Muscle layer of duodenum (tissue), 2 donors: ENCODE results near the gene C17orf113.

Source experiments
- H3K27ac ChIP-seq: one replicate; pipeline ENCODE4 v1.7.0; 2013; ENCODE audit warnings: mild to moderate bottlenecking, low read length
- H3K27me3 ChIP-seq: one replicate; pipeline ENCODE4 v1.7.0; 2013; ENCODE audit warnings: low read depth, mild to moderate bottlenecking, control low read depth, low read length
- H3K36me3 ChIP-seq, 2 donors: one replicate each; pipeline ENCODE4 v1.7.0; 2013; ENCODE audit warnings: low read length in 2 of 2, control low read depth in 1 of 2, mild to moderate bottlenecking in 1 of 2; ENCODE audit not compliant: insufficient read depth in 2 of 2, control insufficient read depth in 1 of 2
- H3K4me1 ChIP-seq, 2 donors: one replicate each; pipeline ENCODE4 v1.7.0; 2013; ENCODE audit warnings: low read length in 2 of 2, mild to moderate bottlenecking in 2 of 2, control low read depth in 1 of 2, moderate library complexity in 1 of 2; ENCODE audit not compliant: insufficient read depth in 2 of 2, control insufficient read depth in 1 of 2
- H3K4me3 ChIP-seq, 2 donors: one replicate each; pipeline ENCODE4 v1.7.0; 2013; ENCODE audit warnings: low read length in 2 of 2, low read depth in 1 of 2, mild to moderate bottlenecking in 1 of 2
- H3K9me3 ChIP-seq, 2 donors: one replicate each; pipeline ENCODE4 v1.7.0; 2013; ENCODE audit warnings: low read length in 2 of 2, control low read depth in 1 of 2, mild to moderate bottlenecking in 1 of 2; ENCODE audit not compliant: control insufficient read depth in 1 of 2
- donor health status: healthy.

The C17orf113 gene

GRCh38 chr17:42067371-42068091 is 17.1 kb upstream of the C17orf113 start:
- H3K27ac ChIP-seq, result no peak overlapping the region

GRCh38 chr17:42065201-42065600 is 14.8 kb upstream of the C17orf113 start:
- H3K27ac ChIP-seq, result no peak overlapping the region
- H3K4me1 ChIP-seq, result no peaks in the 10 kb centered on the region
- no peaks in the 10 kb centered on the region for H3K36me3 ChIP-seq
- no peaks in the 10 kb centered on the region for H3K27me3 ChIP-seq
- no peak overlapping the region for H3K4me3 ChIP-seq
- H3K9me3 ChIP-seq, result no peaks in the 10 kb centered on the region

More at GRCh38 chr17:42067371-42068091, 17.1 kb upstream of the C17orf113 start:
- Histone ChIP-seq H3K36me3 (no peaks in the 10 kb centered on the region), H3K4me1 (peaks cover 0 to 12% of the 10 kb centered on the region in 2 donors), H3K27me3 (peaks cover 13% of the 10 kb centered on the region), H3K4me3 (no peak overlapping the region), H3K9me3 (no peaks in the 10 kb centered on the region)

GRCh38 chr17:42062681-42063080 is 12.3 kb upstream of the C17orf113 start:
- H3K27ac ChIP-seq, result no peak overlapping the region
- H3K27me3 ChIP-seq, result no peaks in the 10 kb centered on the region
- no peak overlapping the region for H3K4me3 ChIP-seq
- H3K9me3 ChIP-seq, result no peaks in the 10 kb centered on the region
- H3K36me3 ChIP-seq, result no peaks in the 10 kb centered on the region
- H3K4me1 ChIP-seq, result no peaks in the 10 kb centered on the region

GRCh38 chr17:42061646-42062487 is 11.5 kb upstream of the C17orf113 start:
- Histone ChIP-seq H3K27ac (no peak overlapping the region), H3K36me3 (no peaks in the 10 kb centered on the region), H3K27me3 (no peaks in the 10 kb centered on the region), H3K9me3 (no peaks in the 10 kb centered on the region), H3K4me3 (no peak overlapping the region), H3K4me1 (no peaks in the 10 kb centered on the region)

- H3K27ac ChIP-seq, result no peak overlapping the region
- H3K4me1 ChIP-seq, result no peaks in the 10 kb centered on the region
- no peaks in the 10 kb centered on the region for H3K9me3 ChIP-seq
- no peak overlapping the region for H3K4me3 ChIP-seq
- H3K36me3 ChIP-seq, result no peaks in the 10 kb centered on the region
- H3K27me3 ChIP-seq, result no peaks in the 10 kb centered on the region
These were observed 9.8 kb upstream of the C17orf113 start for GRCh38 chr17:42060231-42060630.

- no peak overlapping the region for H3K4me3 ChIP-seq
- H3K27ac ChIP-seq, result no peak overlapping the region
- H3K4me1 ChIP-seq, result no peaks in the 10 kb centered on the region
- H3K36me3 ChIP-seq, result no peaks in the 10 kb centered on the region
- H3K27me3 ChIP-seq, result no peaks in the 10 kb centered on the region
- H3K9me3 ChIP-seq, result no peaks in the 10 kb centered on the region
These were observed 9.4 kb upstream of the C17orf113 start for GRCh38 chr17:42059815-42060214.

GRCh38 chr17:42058063-42058462 is 7.7 kb upstream of the C17orf113 start:
- Histone ChIP-seq H3K27ac (no peak overlapping the region), H3K36me3 (no peaks in the 10 kb centered on the region), H3K4me1 (no peaks in the 10 kb centered on the region), H3K9me3 (no peaks in the 10 kb centered on the region), H3K27me3 (peaks cover 6% of the 10 kb centered on the region), H3K4me3 (no peak overlapping the region)

- H3K36me3 ChIP-seq, result no peaks in the 10 kb centered on the region
- peaks cover 6% of the 10 kb centered on the region for H3K27me3 ChIP-seq
These were observed 6.2 kb upstream of the C17orf113 start for GRCh38 chr17:42056635-42057034.

GRCh38 chr17:42055496-42055895 is 5.1 kb upstream of the C17orf113 start:
- H3K4me3 ChIP-seq, result no peak overlapping the region
- H3K27me3 ChIP-seq, result peaks cover 6% of the 10 kb centered on the region
- H3K4me1 ChIP-seq, result no peaks in the 10 kb centered on the region
- no peaks in the 10 kb centered on the region for H3K36me3 ChIP-seq
- no peak overlapping the region for H3K27ac ChIP-seq
- no peaks in the 10 kb centered on the region for H3K9me3 ChIP-seq

More at GRCh38 chr17:42056635-42057034, 6.2 kb upstream of the C17orf113 start:
- Histone ChIP-seq H3K4me1 (no peaks in the 10 kb centered on the region), H3K4me3 (no peak overlapping the region), H3K27ac (no peak overlapping the region), H3K9me3 (no peaks in the 10 kb centered on the region)

- no peaks in the 10 kb centered on the region for H3K9me3 ChIP-seq
- H3K4me3 ChIP-seq, result no peak overlapping the region
- H3K27me3 ChIP-seq, result peaks cover 6% of the 10 kb centered on the region
- no peaks in the 10 kb centered on the region for H3K36me3 ChIP-seq
- no peak overlapping the region for H3K27ac ChIP-seq
- no peaks in the 10 kb centered on the region for H3K4me1 ChIP-seq
These were observed 4.6 kb upstream of the C17orf113 start for GRCh38 chr17:42055027-42055426.

- no peaks in the 10 kb centered on the region for H3K4me1 ChIP-seq
- H3K27me3 ChIP-seq, result peaks cover 6% of the 10 kb centered on the region
These were observed 3.5 kb upstream of the C17orf113 start for GRCh38 chr17:42053731-42054500.

More at GRCh38 chr17:42053731-42054500, 3.5 kb upstream of the C17orf113 start:
- Histone ChIP-seq H3K27ac (no peak overlapping the region), H3K36me3 (no peaks in the 10 kb centered on the region), H3K4me3 (no peak overlapping the region), H3K9me3 (no peaks in the 10 kb centered on the region)
